NCI-H1930 (cell line): Measurements from ENCODE around the gene CCDC61.

Experiments used
- DNase-seq, 2 experiments: peaks; one replicate each; lab custom pipeline; 2025; lab: John Stamatoyannopoulos, UW

The CCDC61 gene

GRCh38 chr19:46042252-46042883 lies 47.1 kb downstream of the CCDC61 start:
- DNase-seq = no peak

- DNase-seq = no peak
These were observed 48.3 kb downstream of the CCDC61 start for GRCh38 chr19:46043519-46043918.

GRCh38 chr19:46049597-46049996 lies 54.3 kb downstream of the CCDC61 start:
- peak in 1 of 2 experiments; percentile 29 for DNase-seq

GRCh38 chr19:46052896-46053295 lies 57.6 kb downstream of the CCDC61 start:
- no peak for DNase-seq

- DNase-seq = no peak
These were observed 61.3 kb downstream of the CCDC61 start for GRCh38 chr19:46056536-46056935.

GRCh38 chr19:46058778-46059177 lies 63.5 kb downstream of the CCDC61 start:
- DNase-seq = no peak

- no peak for DNase-seq
These were observed 64.7 kb downstream of the CCDC61 start for GRCh38 chr19:46060012-46060411.

- no peak for DNase-seq
These were observed 67.9 kb downstream of the CCDC61 start for GRCh38 chr19:46063201-46063600.

GRCh38 chr19:46065486-46066071 lies 70.3 kb downstream of the CCDC61 start:
- DNase-seq = no peak

- no peak for DNase-seq
These were observed 71.2 kb downstream of the CCDC61 start for GRCh38 chr19:46066471-46066870.

GRCh38 chr19:46067691-46068090 lies 72.4 kb downstream of the CCDC61 start:
- DNase-seq = no peak
